GM18951 (cell line): Measurements from ENCODE around the gene GPN2.
A peak's percentile ranks its signal among the peaks of the same experiment; 100 is the strongest.

Experiments
- POLR2A ChIP-seq: IDR thresholded peaks from 4 replicates; pipeline ENCODE4 v1.6.1; 2011; ENCODE audit warnings: mild to moderate bottlenecking; ENCODE audit not compliant: insufficient read length, insufficient read depth; ENCODE audit errors: extremely low read depth
- in situ Hi-C: fragments of 300-500 bp; cut with MboI; formaldehyde crosslinking; loops from one replicate; pipeline ENCODE4 v1.12.0; 2022; ENCODE audit warnings: low sequenced_read_pairs, mixed read lengths, inconsistent platforms; ENCODE audit not compliant: unreplicated experiment

The GPN2 gene

GRCh38 chr1:26827663-26828062 is 62.4 kb downstream of the GPN2 start:
- in situ Hi-C loops = no loop called here
- no peak for TF ChIP-seq POLR2A

DNA sequence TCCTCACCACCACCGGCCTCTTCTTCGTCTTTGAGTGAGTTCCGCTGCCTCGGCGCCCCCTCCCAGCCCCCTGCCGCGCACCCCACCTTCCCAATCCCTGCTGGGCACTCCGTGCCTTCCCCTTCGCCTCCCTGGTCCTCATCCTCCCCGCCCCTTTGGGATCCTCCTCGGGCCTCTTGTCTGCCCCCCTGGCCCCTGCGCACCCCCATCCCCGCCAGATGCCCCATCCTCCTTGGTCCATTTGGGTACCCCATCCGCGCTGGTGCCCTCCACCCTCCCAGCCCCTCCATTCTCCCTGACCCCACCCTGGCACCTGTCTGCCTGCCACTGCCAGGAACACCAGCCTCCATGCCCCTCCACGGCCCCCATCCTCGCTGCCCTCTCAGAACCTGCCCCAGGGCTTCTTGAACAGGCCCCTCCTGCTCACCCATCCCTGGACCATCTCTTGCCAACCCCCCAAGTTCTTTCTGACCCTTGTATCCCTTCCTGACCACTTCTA is 62.9 kb downstream of the GPN2 start:
- TF ChIP-seq POLR2A = no peak
- in situ Hi-C loops = no loop called here

DNA sequence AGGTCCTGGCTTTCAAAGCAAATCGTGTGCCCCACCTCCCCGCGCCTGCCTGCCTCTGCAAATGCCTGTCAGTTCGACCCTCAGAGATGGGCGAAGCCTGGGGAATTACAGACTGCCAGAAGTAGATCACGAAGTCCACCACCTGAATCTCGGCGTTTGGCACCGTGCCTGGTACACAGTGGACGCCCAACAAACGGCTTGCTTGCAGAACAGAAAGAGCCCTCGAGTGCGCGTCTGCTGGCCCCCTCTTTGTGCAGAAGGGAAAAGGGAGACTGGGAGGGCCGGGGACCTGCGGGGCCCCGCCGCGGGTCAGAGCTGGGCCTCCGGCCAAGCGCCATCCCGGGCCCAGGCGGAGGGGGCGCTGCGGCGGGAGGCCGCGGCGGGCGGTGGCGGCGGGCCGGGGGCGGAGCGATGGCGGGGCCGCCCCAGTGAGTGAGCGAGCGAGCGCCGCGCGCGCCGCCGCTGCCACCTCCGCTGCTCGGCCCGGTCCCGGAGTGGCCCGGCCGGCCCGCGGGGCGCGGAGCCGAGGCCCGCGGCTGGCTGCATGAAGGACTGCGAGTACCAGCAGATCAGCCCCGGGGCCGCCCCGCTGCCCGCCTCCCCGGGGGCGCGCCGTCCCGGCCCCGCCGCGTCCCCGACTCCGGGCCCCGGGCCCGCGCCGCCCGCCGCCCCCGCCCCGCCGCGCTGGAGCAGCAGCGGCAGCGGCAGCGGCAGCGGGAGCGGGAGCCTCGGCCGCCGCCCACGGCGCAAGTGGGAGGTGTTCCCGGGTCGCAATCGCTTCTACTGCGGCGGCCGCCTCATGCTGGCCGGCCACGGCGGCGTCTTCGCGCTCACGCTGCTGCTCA is 63.6 kb downstream of the GPN2 start, which contains the start of gene ZDHHC18:
Gene ZDHHC18, plus strand, starts transcription at position 428 of the 845 bp plus-strand sequence. Its CDS starts 117 bp downstream, at position 545.
- in situ Hi-C loops = no loop called here
- peak; percentile 87 for TF ChIP-seq POLR2A
